VCaP (cell line): ENCODE data around the gene TP53TG3E.
"Not testable (repeated sequence)": the region's sequence is repeated elsewhere in the genome, so short reads cannot be mapped to it uniquely, and the experiment has no call there.

Source experiments
- H3K27ac ChIP-seq: fragments of 450-650 bp; 2 replicates; pipeline ENCODE4 v1.5.1; 2017

The TP53TG3E gene, protein sequence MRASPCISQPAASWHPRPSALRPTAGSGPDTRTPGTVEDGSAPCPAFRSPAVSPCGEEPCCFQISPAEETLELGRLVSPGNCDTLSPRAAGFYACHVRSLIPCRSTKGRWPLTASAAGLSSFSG

DNA sequence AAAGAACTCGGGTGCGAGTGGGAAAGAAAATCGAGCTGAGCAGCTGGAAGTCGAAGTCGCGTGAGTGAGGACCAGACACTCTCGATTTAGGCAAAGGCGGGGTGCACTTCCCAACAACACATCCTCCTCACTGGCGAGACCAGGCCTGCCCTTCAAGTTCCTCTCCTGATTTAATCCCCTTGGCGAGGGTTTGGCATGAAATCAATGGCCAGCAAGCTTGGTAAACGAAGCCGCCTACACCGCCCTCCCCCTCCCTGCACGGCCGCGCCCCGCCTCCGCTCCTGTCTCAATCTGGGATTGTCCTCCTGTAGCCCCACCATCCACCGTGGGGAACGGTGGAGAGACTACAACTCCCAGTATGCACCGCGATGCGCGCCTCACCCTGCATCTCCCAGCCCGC, at the start of gene TP53TG3E:
Gene TP53TG3E (plus strand): TSS at position 301 of the 400 bp plus-strand sequence. CDS start 68 bp downstream, at position 369.
- H3K27ac ChIP-seq: not testable (repeated sequence)

DNA sequence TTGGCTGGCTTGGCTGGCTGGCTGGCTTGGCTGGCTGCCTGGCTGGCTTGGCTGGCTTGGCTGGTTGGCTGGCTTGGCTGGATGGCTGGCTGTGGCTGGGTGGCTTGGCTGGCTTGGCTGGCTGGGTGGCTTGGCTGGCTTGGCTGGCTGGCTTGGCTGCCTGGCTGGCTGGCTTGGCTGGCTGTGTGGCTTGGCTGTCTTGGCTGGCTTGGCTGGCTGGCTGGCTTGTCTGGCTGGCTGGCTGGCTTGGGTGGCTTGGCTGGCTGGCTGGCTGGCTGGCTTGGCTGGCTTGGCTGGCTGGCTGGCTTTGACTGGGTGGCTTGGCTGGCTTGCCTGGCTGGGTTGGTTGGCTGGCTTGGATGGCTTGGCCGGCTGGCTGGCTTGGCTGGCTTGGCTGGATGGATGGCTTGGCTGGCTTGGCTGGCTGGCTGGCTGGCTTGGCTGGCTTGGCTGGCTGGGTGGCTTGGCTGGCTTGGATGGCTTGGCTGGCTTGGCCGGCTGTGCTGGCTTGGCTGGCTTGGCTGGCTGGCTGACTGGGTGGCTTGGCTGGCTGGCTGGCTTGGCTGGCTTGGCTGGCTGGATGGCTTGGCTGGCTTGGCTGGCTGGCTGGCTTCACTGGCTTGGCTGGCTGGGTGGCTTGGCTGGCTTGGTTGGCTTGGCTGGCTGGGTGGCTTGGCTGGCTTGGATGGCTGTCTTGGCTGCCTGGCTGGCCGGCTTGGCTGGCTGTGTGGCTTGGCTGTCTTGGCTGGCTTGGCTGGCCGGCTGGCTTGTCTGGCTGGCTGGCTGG, 32.3 kb downstream of the TP53TG3E start:
- not testable (repeated sequence) for H3K27ac ChIP-seq

DNA sequence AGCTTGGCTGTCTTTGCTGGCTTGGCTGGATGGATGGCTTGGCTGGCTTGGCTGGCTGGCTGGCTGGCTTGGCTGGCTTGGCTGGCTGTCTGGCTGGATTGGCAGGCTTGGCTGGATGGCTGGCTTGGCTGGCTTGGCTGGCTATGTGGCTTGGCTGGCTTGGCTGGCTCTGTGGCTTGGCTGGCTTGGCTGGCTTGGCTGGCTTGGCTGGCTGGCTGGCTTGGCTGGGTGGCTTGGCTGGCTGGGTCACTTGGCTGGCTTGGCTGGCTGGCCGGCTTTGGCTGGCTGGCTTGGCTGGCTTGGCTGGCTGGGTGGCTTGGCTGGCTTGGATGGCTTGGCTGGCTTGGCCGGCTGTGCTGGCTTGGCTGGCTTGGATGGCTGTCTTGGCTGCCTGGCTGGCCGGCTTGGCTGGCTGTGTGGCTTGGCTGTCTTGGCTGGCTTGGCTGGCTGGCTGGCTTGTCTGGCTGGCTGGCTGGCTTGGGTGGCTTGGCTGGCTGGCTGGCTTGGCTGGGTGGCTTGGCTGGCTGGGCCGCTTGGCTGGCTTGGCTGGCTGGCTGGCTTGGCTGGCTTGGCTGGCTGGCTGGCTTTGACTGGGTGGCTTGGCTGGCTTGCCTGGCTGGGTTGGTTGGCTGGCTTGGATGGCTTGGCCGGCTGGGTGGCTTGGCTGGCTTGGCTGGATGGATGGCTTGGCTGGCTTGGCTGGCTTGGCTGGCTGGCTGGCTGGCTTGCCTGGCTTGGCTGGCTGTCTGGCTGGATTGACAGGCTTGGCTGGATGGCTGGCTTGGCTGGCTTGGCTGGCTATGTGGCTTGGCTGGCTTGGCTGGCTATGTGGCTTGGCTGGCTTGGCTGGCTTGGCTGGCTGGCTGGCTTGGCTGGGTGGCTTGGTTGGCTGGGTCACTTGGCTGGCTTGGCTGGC, 33.8 kb downstream of the TP53TG3E start:
- not testable (repeated sequence) for H3K27ac ChIP-seq

DNA sequence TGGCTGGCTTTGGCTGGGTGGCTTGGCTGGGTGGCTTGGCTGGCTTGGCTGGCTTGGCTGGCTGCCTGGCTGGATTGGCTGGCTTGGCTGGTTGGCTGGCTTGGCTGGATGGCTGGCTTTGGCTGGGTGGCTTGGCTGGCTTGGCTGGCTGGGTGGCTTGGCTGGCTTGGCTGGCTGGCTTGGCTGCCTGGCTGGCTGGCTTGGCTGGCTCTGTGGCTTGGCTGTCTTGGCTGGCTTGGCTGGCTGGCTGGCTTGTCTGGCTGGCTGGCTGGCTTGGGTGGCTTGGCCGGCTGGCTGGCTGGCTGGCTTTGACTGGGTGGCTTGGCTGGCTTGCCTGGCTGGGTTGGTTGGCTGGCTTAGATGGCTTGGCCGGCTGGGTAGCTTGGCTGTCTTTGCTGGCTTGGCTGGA, 34.4 kb downstream of the TP53TG3E start:
- not testable (repeated sequence) for H3K27ac ChIP-seq

DNA sequence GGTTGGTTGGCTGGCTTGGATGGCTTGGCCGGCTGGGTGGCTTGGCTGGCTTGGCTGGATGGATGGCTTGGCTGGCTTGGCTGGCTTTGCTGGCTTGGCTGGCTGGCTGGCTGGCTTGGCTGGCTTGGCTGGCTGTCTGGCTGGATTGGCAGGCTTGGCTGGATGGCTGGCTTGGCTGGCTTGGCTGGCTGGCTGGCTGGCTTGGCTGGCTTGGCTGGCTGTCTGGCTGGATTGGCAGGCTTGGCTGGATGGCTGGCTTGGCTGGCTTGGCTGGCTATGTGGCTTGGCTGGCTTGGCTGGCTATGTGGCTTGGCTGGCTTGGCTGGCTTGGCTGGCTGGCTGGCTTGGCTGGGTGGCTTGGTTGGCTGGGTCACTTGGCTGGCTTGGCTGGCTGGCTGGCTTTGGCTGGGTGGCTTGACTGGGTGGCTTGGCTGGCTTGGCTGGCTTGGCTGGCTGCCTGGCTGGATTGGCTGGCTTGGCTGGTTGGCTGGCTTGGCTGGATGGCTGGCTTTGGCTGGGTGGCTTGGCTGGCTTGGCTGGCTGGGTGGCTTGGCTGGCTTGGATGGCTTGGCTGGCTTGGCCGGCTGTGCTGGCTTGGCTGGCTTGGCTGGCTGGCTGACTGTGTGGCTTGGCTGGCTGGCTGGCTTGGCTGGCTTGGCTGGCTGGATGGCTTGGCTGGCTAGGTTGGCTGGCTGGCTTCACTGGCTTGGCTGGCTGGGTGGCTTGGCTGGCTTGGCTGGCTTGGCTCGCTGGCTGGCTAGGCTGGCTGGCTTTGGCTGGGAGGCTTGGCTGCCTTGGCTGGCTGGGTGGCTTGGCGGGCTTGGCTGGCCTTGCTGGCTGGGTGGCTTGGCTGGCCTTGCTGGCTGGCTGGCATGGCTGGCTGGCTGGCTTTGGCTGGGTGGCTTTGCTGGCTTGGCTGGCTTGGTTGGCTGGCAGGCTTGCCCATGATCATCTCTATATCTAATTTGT, 35.3 kb downstream of the TP53TG3E start:
- not testable (repeated sequence) for H3K27ac ChIP-seq
